Erythroblast (primary cell): ENCODE data around the gene ZC3H18.

ENCODE experiments used
- GATA1 ChIP-seq: IDR thresholded peaks from 2 replicates; pipeline ENCODE4 v1.6.1; 2011; ENCODE audit warnings: low read depth, mild to moderate bottlenecking, control low read depth, low read length, moderate library complexity
- POLR2A ChIP-seq: IDR thresholded peaks from 2 replicates; pipeline ENCODE4 v1.6.1; 2011; ENCODE audit warnings: mild to moderate bottlenecking, low read length

GRCh38 chr16:88530858-88531203, 39.4 kb upstream of the ZC3H18 start:
- TF ChIP-seq POLR2A, result no peak
- no peak for TF ChIP-seq GATA1
